Spleen (tissue), 11 donors: Measurements from ENCODE around the gene RHOB. TPM values are rescaled to one million over a fixed set of nuclear protein-coding genes. Genes with fewer than 3 reads are reported as not detected.

Experiments
- DNase-seq: peaks from one replicate; pipeline ENCODE4 v3.0.0-alpha.2; 2020
- H3K27ac ChIP-seq, 8 donors: fragments of 200-600 bp; sonication (generic) in 7 of 8; 1 replicate in 4 of 8; 2 replicates in 4 of 8; pipeline versions ENCODE4 v1.5.0 to v1.8.0; 2016 to 2021; ENCODE audit warnings: inconsistent platforms in 4 of 8, mild to moderate bottlenecking in 4 of 8, moderate library complexity in 1 of 8
- H3K27me3 ChIP-seq, 7 donors: fragments of 200-600 bp; sonication (generic) in 6 of 7; replicated peaks in 1 of 7; 1 replicate in 4 of 7; 2 replicates in 3 of 7; pipeline versions ENCODE4 v1.5.0 to v1.8.0; 2016 to 2021; ENCODE audit warnings: inconsistent platforms in 3 of 7, mild to moderate bottlenecking in 1 of 7
- H3K36me3 ChIP-seq, 6 donors: fragments of 200-600 bp; sonication (generic) in 5 of 6; 1 replicate in 4 of 6; 2 replicates in 2 of 6; pipeline versions ENCODE4 v1.5.0 to v1.8.0; 2016 to 2021; ENCODE audit warnings: inconsistent platforms in 2 of 6
- H3K4me1 ChIP-seq, 6 donors: fragments of 200-600 bp; sonication (generic) in 5 of 6; 1 replicate in 3 of 6; 2 replicates in 3 of 6; pipeline versions ENCODE4 v1.5.0 to v1.8.0; 2016 to 2021; ENCODE audit warnings: inconsistent platforms in 3 of 6
- H3K4me3 ChIP-seq, 8 donors: fragments of 200-600 bp; sonication (generic) in 7 of 8; 1 replicate in 4 of 8; 2 replicates in 4 of 8; pipeline versions ENCODE4 v1.5.0 to v1.8.0; 2016 to 2021; ENCODE audit warnings: inconsistent platforms in 4 of 8, mild to moderate bottlenecking in 4 of 8, moderate library complexity in 2 of 8
- H3K9me3 ChIP-seq, 8 donors: fragments of 200-600 bp; sonication (generic) in 7 of 8; 1 replicate in 4 of 8; 2 replicates in 4 of 8; pipeline versions ENCODE4 v1.5.0 to v1.8.0; 2016 to 2021; ENCODE audit warnings: inconsistent platforms in 4 of 8
- CTCF ChIP-seq, 11 experiments: fragments of 200-600 bp in 7 of 11; fragments of 450-650 bp in 4 of 11; sonication (generic) in 4 of 11; IDR thresholded peaks in 8 of 11; conservative IDR thresholded peaks in 3 of 11; 1 replicate in 7 of 11; 2 replicates in 4 of 11; pipeline versions ENCODE4 v1.4.0 to v1.8.0; 2016 to 2021; ENCODE audit warnings: antibody characterized with exemption in 11 of 11, inconsistent platforms in 4 of 11, mild to moderate bottlenecking in 1 of 11
- POLR2A ChIP-seq, 3 donors: fragments of 450-650 bp; IDR thresholded peaks; one replicate each; pipeline ENCODE4 v1.5.1; 2017; ENCODE audit warnings: antibody characterized with exemption in 3 of 3, mild to moderate bottlenecking in 1 of 3
- POLR2AphosphoS5 ChIP-seq, 3 donors: sonication (generic); formaldehyde crosslinking; IDR thresholded peaks; one replicate each; pipeline ENCODE4 v1.5.1; 2017; ENCODE audit warnings: antibody characterized with exemption in 3 of 3
- WGBS, 5 donors: extraction: QIAGEN DNeasy Blood & Tissue Kit in 3 of 5; methylation state at CpG; one replicate each; pipeline versions ENCODE4 v1.1.5 to v1.1.7; 2013 to 2018; 5-methylcytosine and 5-hydroxymethylcytosine counted together
- intact Hi-C: fragments of 100-400 bp; cut with DNase I; formaldehyde crosslinking; loops from one replicate; pipeline ENCODE4 v1.15.0; 2023; ENCODE audit warnings: low total_unique reads
- polyA plus RNA-seq, 3 donors: library from polyadenylated mRNA; stranded (reverse); fragments of 200-250 nt; gene quantifications; one replicate each; pipeline ENCODE4 v1.2.1, GENCODE V29; 2013
- small RNA-seq, 4 donors: library from RNA; depleted of rRNA; stranded (forward); fragments of <200 nt; gene quantifications; one replicate each; pipeline ENCODE3, GENCODE V24; 2016
- total RNA-seq, 7 donors: library from RNA; depleted of rRNA in 3 of 7; stranded (reverse); fragments of >200 nt in 3 of 7; fragmentation: NEBNext Ultra II Directional in 4 of 7; extraction: Animal tissue kit (Norgen Biotek cat#: 25700) in 4 of 7; gene quantifications; one replicate each; pipeline versions ENCODE4 v1.1.0 to v1.2.1, GENCODE V29; 2016 to 2021
- donor health status: healthy with polysubstance abuse.
- donor health status: DM: no; HTN: no; CAD: no; lungs with moderate emphysema.
- donor health status: DM: no; HTN: no; CAD: no.
- donor health status: Bipolar disorder and iron deficiency.
- donor health status: healthy.
- donor health status: DM: no; HTN: no; CAD: no.
- donor health status: DM: yes; HTN: yes; CAD: no.

The RHOB gene
- total and polyA plus RNA-seq, 10 donors: 32.6 to 309 (median 158) TPM

GRCh38 chr2:20494241-20494640, 47.4 kb downstream of the RHOB start:
- Histone ChIP-seq H3K27ac (peak overlapping the region in 1 of 8 donors; percentile 1), H3K4me1 (peaks cover 0 to 11% (median 2%) of the 10 kb centered on the region in 6 donors), H3K9me3 (no peaks in the 10 kb centered on the region), H3K27me3 (no peaks in the 10 kb centered on the region), H3K4me3 (no peak overlapping the region), H3K36me3 (no peaks in the 10 kb centered on the region)
- 3 to 10% (median 10%) methylated on average over 1 of the region's 1 CpG for WGBS, 5 donors
- no peak for DNase-seq
- TF ChIP-seq CTCF (IDR thresholded peaks at IDR 0.05 in 8 of 11, conservative IDR thresholded peaks at IDR 0.05 in 3 of 11) (no peak), POLR2AphosphoS5 (IDR thresholded peaks at IDR 0.05) (no peak), POLR2A (IDR thresholded peaks at IDR 0.05) (no peak)
- intact Hi-C loops: no loop called here

GRCh38 chr2:20496076-20496872, 49.4 kb downstream of the RHOB start:
- peaks cover 0 to 11% (median 2%) of the 10 kb centered on the region in 6 donors for H3K4me1 ChIP-seq
- intact Hi-C loops: no loop called here
- H3K9me3 ChIP-seq: no peaks in the 10 kb centered on the region
- WGBS, 5 donors: 62 to 79% (median 66%) methylated on average over 10 of the region's 10 CpGs
- DNase-seq: no peak
- no peaks in the 10 kb centered on the region for H3K27me3 ChIP-seq
- H3K27ac ChIP-seq: no peak overlapping the region
- no peak overlapping the region for H3K4me3 ChIP-seq
- no peaks in the 10 kb centered on the region for H3K36me3 ChIP-seq
- no peak for TF ChIP-seq POLR2A (IDR thresholded peaks at IDR 0.05)
- TF ChIP-seq POLR2AphosphoS5 (IDR thresholded peaks at IDR 0.05): no peak
- no peak for TF ChIP-seq CTCF (IDR thresholded peaks at IDR 0.05 in 8 of 11, conservative IDR thresholded peaks at IDR 0.05 in 3 of 11)

- no peak overlapping the region for H3K27ac ChIP-seq
- no peak overlapping the region for H3K4me3 ChIP-seq
- no peaks in the 10 kb centered on the region for H3K27me3 ChIP-seq
- no peak for TF ChIP-seq POLR2A (IDR thresholded peaks at IDR 0.05)
- TF ChIP-seq POLR2AphosphoS5 (IDR thresholded peaks at IDR 0.05): no peak
- no peak for TF ChIP-seq CTCF (IDR thresholded peaks at IDR 0.05 in 8 of 11, conservative IDR thresholded peaks at IDR 0.05 in 3 of 11)
- no peaks in the 10 kb centered on the region for H3K9me3 ChIP-seq
- intact Hi-C loops: no loop called here
- H3K4me1 ChIP-seq: peaks cover 0 to 11% (median 2%) of the 10 kb centered on the region in 6 donors
- DNase-seq: no peak
- WGBS, 5 donors: 79 to 95% (median 90%) methylated on average over 11 of the region's 11 CpGs
- no peaks in the 10 kb centered on the region for H3K36me3 ChIP-seq
Measured at GRCh38 chr2:20496942-20497341, 50.1 kb downstream of the RHOB start.

Small RNA genes within 50 kb of the gene (small RNA-seq; reads per million reads assigned to genes)
- gene RF00019 (0 reads per million in 4 donors), gene RNA5SP86 (0 reads per million in 4 donors)

Other genes with a start within 250 kb of the RHOB start
- 10 to 100 TPM in 6 of 7 donors, 1 to 10 TPM in 1; 6.0 to 43.8 (median 21.7) TPM for gene SDC1, start 221.9 kb upstream of the RHOB start, total RNA-seq
- gene SDC1, start 221.9 kb upstream of the RHOB start, polyA plus RNA-seq: 1 to 10 TPM in 1 of 3 donors, under 1 TPM in 2; 0.54 to 3.5 (median 0.85) TPM
- gene PUM2, start 96.2 kb upstream of the RHOB start, total RNA-seq: 100 to 1,000 TPM in 4 of 7 donors, 10 to 100 TPM in 3; 82.5 to 137 (median 122) TPM
- gene PUM2, start 96.2 kb upstream of the RHOB start, polyA plus RNA-seq: 10 to 100 TPM; 29.2 to 35.9 (median 30.1) TPM
- gene HS1BP3, start 204.0 kb downstream of the RHOB start, total RNA-seq: 10 to 100 TPM; 21.1 to 38.0 (median 31.3) TPM
- gene HS1BP3, start 204.0 kb downstream of the RHOB start, polyA plus RNA-seq: 10 to 100 TPM in 2 of 3 donors, 1 to 10 TPM in 1; 8.8 to 23.5 (median 13.8) TPM
- 1 to 10 TPM in 6 of 7 donors, under 1 TPM in 1; 0.83 to 3.8 (median 2.0) TPM for gene GDF7, start 220.1 kb downstream of the RHOB start, total RNA-seq
- 1 to 10 TPM in 1 of 3 donors, under 1 TPM in 2; 0.87 to 1.8 (median 0.89) TPM for gene GDF7, start 220.1 kb downstream of the RHOB start, polyA plus RNA-seq